Right atrium auricular region (tissue), 2 donors: ENCODE measurements around the gene NDUFB2. TPM values are rescaled to one million over a fixed set of nuclear protein-coding genes. Genes with fewer than 3 reads are reported as not detected.

Source experiments
- DNase-seq: peaks from one replicate; pipeline ENCODE4 v3.0.0-alpha.2; 2019; ENCODE audit warnings: low spot score
- H3K27ac ChIP-seq, 2 donors: fragments of 200-600 bp; sonication (generic); 1 replicate in 1 of 2; 2 replicates in 1 of 2; pipeline ENCODE4 v1.5.1; 2016 to 2019
- H3K27me3 ChIP-seq, 2 donors: fragments of 200-600 bp; sonication (generic); one replicate each; pipeline versions ENCODE4 v1.5.1 to v1.6.0; 2017 to 2019
- H3K36me3 ChIP-seq: fragments of 200-600 bp; sonication (generic); one replicate; pipeline ENCODE4 v1.5.1; 2016
- H3K4me1 ChIP-seq, 2 donors: fragments of 200-600 bp; sonication (generic); one replicate each; pipeline versions ENCODE4 v1.5.1 to v1.6.0; 2017 to 2019
- H3K4me3 ChIP-seq, 2 donors: fragments of 200-600 bp; sonication (generic); 1 replicate in 1 of 2; 2 replicates in 1 of 2; pipeline ENCODE4 v1.5.1; 2017 to 2019; ENCODE audit warnings: mild to moderate bottlenecking in 1 of 2, moderate library complexity in 1 of 2
- H3K9me3 ChIP-seq, 2 donors: fragments of 200-600 bp; sonication (generic); one replicate each; pipeline ENCODE4 v1.5.1; 2019
- CTCF ChIP-seq, 2 donors: fragments of 200-600 bp; sonication (generic); IDR thresholded peaks; one replicate each; pipeline ENCODE4 v1.5.1; 2019; ENCODE audit warnings: antibody characterized with exemption in 2 of 2
- total RNA-seq, 2 donors: library from RNA; depleted of rRNA; stranded (reverse); fragments of >200 nt; gene quantifications; one replicate each; pipeline ENCODE4 v1.1.0, GENCODE V29; 2016

NDUFB2 gene
- total RNA-seq, 2 donors from 2014 or later: 397 to 767 TPM

GRCh38 chr7:140745266-140746058, 49.0 kb downstream of the NDUFB2 start:
- Histone ChIP-seq H3K36me3 (peaks cover 21% of the 10 kb centered on the region), H3K4me3 (no peak overlapping the region), H3K27me3 (no peaks in the 10 kb centered on the region), H3K4me1 (no peaks in the 10 kb centered on the region), H3K9me3 (no peaks in the 10 kb centered on the region), H3K27ac (no peak overlapping the region)
- DNase-seq: no peak
- no peak for TF ChIP-seq CTCF (IDR thresholded peaks at IDR 0.05)

GRCh38 chr7:140746751-140747150, 50.2 kb downstream of the NDUFB2 start:
- Histone ChIP-seq H3K27me3 (no peaks in the 10 kb centered on the region), H3K36me3 (peaks cover 21% of the 10 kb centered on the region), H3K27ac (no peak overlapping the region), H3K4me3 (no peak overlapping the region), H3K4me1 (no peaks in the 10 kb centered on the region), H3K9me3 (no peaks in the 10 kb centered on the region)
- no peak for DNase-seq
- no peak for TF ChIP-seq CTCF (IDR thresholded peaks at IDR 0.05)

GRCh38 chr7:140752533-140752932, 56.0 kb downstream of the NDUFB2 start:
- Histone ChIP-seq H3K4me3 (no peak overlapping the region), H3K9me3 (no peaks in the 10 kb centered on the region), H3K27ac (no peak overlapping the region), H3K4me1 (no peaks in the 10 kb centered on the region), H3K27me3 (no peaks in the 10 kb centered on the region), H3K36me3 (peaks cover 31% of the 10 kb centered on the region)
- no peak for TF ChIP-seq CTCF (IDR thresholded peaks at IDR 0.05)
- DNase-seq: no peak

GRCh38 chr7:140754506-140754905, 58.0 kb downstream of the NDUFB2 start:
- H3K27ac ChIP-seq: no peak overlapping the region
- peaks cover 15% of the 10 kb centered on the region for H3K36me3 ChIP-seq
- no peak for TF ChIP-seq CTCF (IDR thresholded peaks at IDR 0.05)
- no peak overlapping the region for H3K4me3 ChIP-seq
- no peaks in the 10 kb centered on the region for H3K9me3 ChIP-seq
- H3K27me3 ChIP-seq: no peaks in the 10 kb centered on the region
- no peak for DNase-seq
- H3K4me1 ChIP-seq: no peaks in the 10 kb centered on the region

Other genes with a start within 250 kb of the NDUFB2 start
- gene MKRN1, start 217.2 kb upstream of the NDUFB2 start, total RNA-seq: 10 to 100 TPM; 65.9 to 67.2 TPM
- 10 to 100 TPM in 1 of 2 donors, 1 to 10 TPM in 1; 9.2 to 10.5 TPM for gene DENND2A, start 55.9 kb upstream of the NDUFB2 start, total RNA-seq
- 10 to 100 TPM; 16.6 to 21.8 TPM for gene ADCK2, start 23.8 kb upstream of the NDUFB2 start, total RNA-seq
- gene BRAF, start 228.2 kb downstream of the NDUFB2 start, total RNA-seq: 10 to 100 TPM; 23.5 to 29.2 TPM